Measurements from ENCODE around the gene WEE1.

DNA sequence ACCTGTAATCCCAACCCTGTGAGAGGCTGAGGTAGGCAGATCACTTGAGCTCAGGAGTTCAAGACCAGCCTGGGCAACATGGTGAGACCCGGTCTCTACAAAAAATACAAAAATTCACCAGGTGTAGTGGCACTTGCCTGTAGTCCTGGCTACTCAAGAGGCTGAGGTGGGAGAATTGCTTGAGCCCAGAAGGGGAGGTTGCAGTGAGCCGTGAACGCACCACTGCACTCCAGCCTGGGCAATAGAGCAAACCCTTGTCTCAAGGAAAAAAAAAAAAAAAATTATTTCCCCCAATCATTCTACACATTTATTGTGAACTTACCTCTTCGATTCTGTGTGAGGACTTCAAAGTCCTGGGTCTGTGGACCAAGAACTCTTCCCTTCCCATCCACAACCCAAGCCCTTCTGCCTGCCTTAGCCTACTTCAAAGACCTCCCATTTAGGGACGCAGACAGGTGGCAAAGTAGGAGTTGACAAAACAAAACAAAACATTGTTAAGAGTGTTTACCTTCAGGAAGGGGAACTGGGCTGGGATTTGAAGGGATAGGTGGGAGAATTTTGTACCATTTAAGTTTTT is 3.8 kb upstream of the WEE1 start:
- TF ChIP-seq, protein P1, sequence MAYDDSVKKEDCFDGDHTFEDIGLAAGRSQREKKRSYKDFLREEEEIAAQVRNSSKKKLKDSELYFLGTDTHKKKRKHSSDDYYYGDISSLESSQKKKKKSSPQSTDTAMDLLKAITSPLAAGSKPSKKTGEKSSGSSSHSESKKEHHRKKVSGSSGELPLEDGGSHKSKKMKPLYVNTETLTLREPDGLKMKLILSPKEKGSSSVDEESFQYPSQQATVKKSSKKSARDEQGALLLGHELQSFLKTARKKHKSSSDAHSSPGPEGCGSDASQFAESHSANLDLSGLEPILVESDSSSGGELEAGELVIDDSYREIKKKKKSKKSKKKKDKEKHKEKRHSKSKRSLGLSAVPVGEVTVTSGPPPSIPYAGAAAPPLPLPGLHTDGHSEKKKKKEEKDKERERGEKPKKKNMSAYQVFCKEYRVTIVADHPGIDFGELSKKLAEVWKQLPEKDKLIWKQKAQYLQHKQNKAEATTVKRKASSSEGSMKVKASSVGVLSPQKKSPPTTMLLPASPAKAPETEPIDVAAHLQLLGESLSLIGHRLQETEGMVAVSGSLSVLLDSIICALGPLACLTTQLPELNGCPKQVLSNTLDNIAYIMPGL (CRISPR knock-in tag; IDR thresholded peaks at IDR 0.05; ENCODE audit: borderline replicate concordance) = no peak
- TF ChIP-seq POLR2A (IDR thresholded peaks at IDR 0.05; ENCODE audit: low read length) (no peak), RCOR1 (IDR thresholded peaks at IDR 0.05; ENCODE audit: low read depth, low read length) (no peak), EP300 (IDR thresholded peaks at IDR 0.05) (no peak), BHLHE40 (IDR thresholded peaks at IDR 0.05; ENCODE audit: low read depth, low read length) (no peak), RAD21 (conservative IDR thresholded peaks at IDR 0.05 in 1 of 2, IDR thresholded peaks at IDR 0.05 in 1 of 2) (no peak), HDAC2 (IDR thresholded peaks at IDR 0.05) (no peak), SMC3 (IDR thresholded peaks at IDR 0.05) (no peak), RFX5 (IDR thresholded peaks at IDR 0.05) (no peak), CEBPB (IDR thresholded peaks at IDR 0.05) (no peak), ESRRA (IDR thresholded peaks at IDR 0.05; ENCODE audit: borderline replicate concordance, low read length) (no peak)
- TF ChIP-seq, protein P2, sequence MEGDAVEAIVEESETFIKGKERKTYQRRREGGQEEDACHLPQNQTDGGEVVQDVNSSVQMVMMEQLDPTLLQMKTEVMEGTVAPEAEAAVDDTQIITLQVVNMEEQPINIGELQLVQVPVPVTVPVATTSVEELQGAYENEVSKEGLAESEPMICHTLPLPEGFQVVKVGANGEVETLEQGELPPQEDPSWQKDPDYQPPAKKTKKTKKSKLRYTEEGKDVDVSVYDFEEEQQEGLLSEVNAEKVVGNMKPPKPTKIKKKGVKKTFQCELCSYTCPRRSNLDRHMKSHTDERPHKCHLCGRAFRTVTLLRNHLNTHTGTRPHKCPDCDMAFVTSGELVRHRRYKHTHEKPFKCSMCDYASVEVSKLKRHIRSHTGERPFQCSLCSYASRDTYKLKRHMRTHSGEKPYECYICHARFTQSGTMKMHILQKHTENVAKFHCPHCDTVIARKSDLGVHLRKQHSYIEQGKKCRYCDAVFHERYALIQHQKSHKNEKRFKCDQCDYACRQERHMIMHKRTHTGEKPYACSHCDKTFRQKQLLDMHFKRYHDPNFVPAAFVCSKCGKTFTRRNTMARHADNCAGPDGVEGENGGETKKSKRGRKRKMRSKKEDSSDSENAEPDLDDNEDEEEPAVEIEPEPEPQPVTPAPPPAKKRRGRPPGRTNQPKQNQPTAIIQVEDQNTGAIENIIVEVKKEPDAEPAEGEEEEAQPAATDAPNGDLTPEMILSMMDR (IDR thresholded peaks at IDR 0.05) = no peak
